HFF-Myc (cell line): ENCODE results near the gene ADK.

Experiments
- DNase-seq: peaks from one replicate; pipeline ENCODE4 v3.0.0-alpha.2; 2011; ENCODE audit warnings: low read depth; ENCODE audit errors: extremely low read depth
- H3K4me3 ChIP-seq: replicated peaks from 2 replicates; pipeline ENCODE4 v1.5.1; 2011; ENCODE audit warnings: low read depth, mild to moderate bottlenecking, control low read depth, low read length
- CTCF ChIP-seq: IDR thresholded peaks from 2 replicates; pipeline ENCODE4 v1.5.1; 2012; ENCODE audit warnings: mild to moderate bottlenecking, low read depth, low read length, control low read depth; ENCODE audit errors: missing control alignments

Gene ADK

GRCh38 chr10:74745449-74745848 is 594.4 kb downstream of the ADK start:
- DNase-seq = no peak
- H3K4me3 ChIP-seq = no peak overlapping the region
- TF ChIP-seq CTCF = no peak

DNA sequence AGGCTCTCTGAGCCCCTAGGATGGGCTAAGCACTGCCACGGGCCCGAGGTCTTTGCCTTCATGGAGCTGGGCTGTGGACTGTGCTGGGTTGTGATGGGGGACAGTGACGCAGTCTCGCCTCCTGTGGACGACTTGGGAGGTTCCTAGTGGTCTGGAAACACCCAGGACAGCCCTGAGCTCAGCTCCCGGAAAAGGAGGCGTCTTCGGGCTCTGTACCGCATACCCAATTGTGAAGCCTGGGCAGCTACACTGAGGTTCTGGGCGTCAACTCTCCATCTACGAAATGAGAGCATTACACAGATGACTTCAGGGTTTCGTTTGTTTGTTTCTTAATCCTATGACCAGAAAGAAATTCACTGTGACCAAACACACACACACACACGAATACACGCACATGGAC is 595.8 kb downstream of the ADK start:
- H3K4me3 ChIP-seq = no peak overlapping the region
- no peak for TF ChIP-seq CTCF
- DNase-seq = no peak

GRCh38 chr10:74748468-74749031 is 597.5 kb downstream of the ADK start:
- DNase-seq = no peak
- no peak for TF ChIP-seq CTCF

GRCh38 chr10:74750848-74751274 is 599.8 kb downstream of the ADK start:
- no peak for DNase-seq
- H3K4me3 ChIP-seq = no peak overlapping the region
- no peak for TF ChIP-seq CTCF

More at GRCh38 chr10:74748468-74749031, 597.5 kb downstream of the ADK start:
- no peak overlapping the region for H3K4me3 ChIP-seq

- DNase-seq = no peak
- H3K4me3 ChIP-seq = no peak overlapping the region
- TF ChIP-seq CTCF = no peak
Observed at GRCh38 chr10:74752371-74753040, 601.5 kb downstream of the ADK start.

DNA sequence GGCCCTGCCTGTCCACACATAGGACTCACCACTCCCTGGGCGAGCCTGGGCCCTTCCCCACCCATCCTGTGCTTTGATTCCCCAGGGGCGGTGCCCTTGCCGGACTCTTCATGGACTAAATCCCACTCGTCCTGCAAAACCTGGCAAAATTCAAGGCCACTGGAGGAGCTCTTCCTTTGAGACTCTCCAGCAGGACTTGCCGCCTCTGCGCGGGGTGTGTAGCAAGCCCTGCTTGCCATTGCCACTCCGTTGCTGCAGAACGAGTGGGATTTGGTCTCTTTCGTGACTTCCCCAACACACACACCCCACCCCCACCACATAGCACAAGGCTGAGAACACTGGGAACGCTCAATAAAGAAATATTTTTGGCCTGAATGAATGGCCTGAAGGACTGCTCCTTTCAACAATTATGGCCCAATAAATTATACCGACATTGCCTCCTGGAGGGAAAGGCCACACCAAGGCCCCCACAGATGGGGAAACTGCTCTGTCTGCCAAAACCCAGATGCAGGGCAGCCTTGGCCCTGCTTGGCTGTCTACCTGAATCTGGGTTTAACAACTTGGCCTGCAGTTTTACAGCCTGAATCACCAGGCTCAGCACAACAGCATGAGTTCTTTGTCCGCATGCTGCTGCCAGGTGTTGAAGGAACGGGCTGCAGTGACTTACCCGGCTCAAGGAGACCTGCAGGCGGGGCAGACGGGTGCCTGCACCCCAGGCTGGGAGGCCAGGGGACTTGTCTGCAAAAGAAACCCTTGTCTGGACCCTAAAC is 602.6 kb downstream of the ADK start:
- H3K4me3 ChIP-seq = no peak overlapping the region
- TF ChIP-seq CTCF = no peak
- DNase-seq = peak; percentile 98
